Measurements from ENCODE around the gene RBX1.
"Not testable (repeated sequence)": the region's sequence is repeated elsewhere in the genome, so short reads cannot be mapped to it uniquely, and the experiment has no call there.

Gene RBX1

GRCh38 chr22:40950962-40951794, at the start of gene RBX1:
Gene RBX1, plus strand, starts transcription at chr22:40951378. Its CDS starts 21 bp downstream, at chr22:40951399.
- H4K20me1 ChIP-seq, result no peaks in the 10 kb centered on the region; the same call in 1 of the 2 replicates
- peaks cover 34% of the 10 kb centered on the region for H3K4me1 ChIP-seq
- peak within 1 kb of the TSS; percentile 90 for H3K9ac ChIP-seq
- H3K27me3 ChIP-seq, result no peaks in the 10 kb centered on the region
- peak within 1 kb of the TSS; percentile 97 for H3K4me2 ChIP-seq
- peak within 1 kb of the TSS; percentile 80 for H3K4me3 ChIP-seq
- H3K9me3 ChIP-seq, result no peaks in the 10 kb centered on the region
- no peak for TF ChIP-seq Cebpa-rat (IDR thresholded peaks at IDR 0.05)
- peaks cover 32% of the 10 kb centered on the region for H3K36me3 ChIP-seq
- H3K27ac ChIP-seq, result peak within 1 kb of the TSS; percentile 88

GRCh38 chr22:40904101-40904500, 47.1 kb upstream of the RBX1 start:
- Histone ChIP-seq H3K27ac (no peak overlapping the region), H3K36me3 (peaks cover 36% of the 10 kb centered on the region)

GRCh38 chr22:40908895-40909294, 42.3 kb upstream of the RBX1 start:
- H3K4me1 ChIP-seq, result no peaks in the 10 kb centered on the region
- H3K9ac ChIP-seq, result no peak overlapping the region
- no peak overlapping the region for H3K4me2 ChIP-seq
- no peaks in the 10 kb centered on the region for H4K20me1 ChIP-seq
- no peaks in the 10 kb centered on the region for H3K9me3 ChIP-seq
- H3K36me3 ChIP-seq, result peaks cover 68% of the 10 kb centered on the region
- no peak overlapping the region for H3K4me3 ChIP-seq
- H3K27me3 ChIP-seq, result no peaks in the 10 kb centered on the region
- no peak for TF ChIP-seq Cebpa-rat (IDR thresholded peaks at IDR 0.05)
- no peak overlapping the region for H3K27ac ChIP-seq

More at GRCh38 chr22:40904101-40904500, 47.1 kb upstream of the RBX1 start:
- Histone ChIP-seq H3K4me3 (no peak overlapping the region), H3K4me2 (no peak overlapping the region), H3K4me1 (no peaks in the 10 kb centered on the region), H3K27me3 (no peaks in the 10 kb centered on the region), H3K9me3 (no peaks in the 10 kb centered on the region), H3K9ac (no peak overlapping the region), H4K20me1 (no peaks in the 10 kb centered on the region)
- no peak for TF ChIP-seq Cebpa-rat (IDR thresholded peaks at IDR 0.05)

DNA sequence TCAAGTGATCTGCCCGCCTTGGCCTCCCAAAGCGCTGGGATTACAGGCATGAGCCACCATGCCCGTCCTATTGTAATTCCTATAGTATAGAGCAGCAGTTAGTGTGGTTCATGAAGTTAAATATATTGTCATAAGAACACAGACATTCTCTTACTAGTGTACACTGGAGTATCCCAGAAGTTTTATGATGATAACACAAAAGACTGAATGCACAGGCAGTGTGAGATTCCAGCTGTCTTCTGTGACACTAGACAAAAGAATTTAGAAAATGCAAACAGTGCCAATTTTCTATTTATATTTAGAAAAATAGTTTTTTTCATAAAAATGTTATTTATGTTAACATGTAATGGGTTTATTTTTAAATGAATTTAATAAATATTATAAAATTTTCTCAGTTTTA, 39.4 kb upstream of the RBX1 start:
- TF ChIP-seq Cebpa-rat (IDR thresholded peaks at IDR 0.05), result no peak
- Histone ChIP-seq H3K27me3 (no peaks in the 10 kb centered on the region), H3K4me2 (no peak overlapping the region), H3K4me1 (no peaks in the 10 kb centered on the region), H3K9ac (no peak overlapping the region), H3K4me3 (no peak overlapping the region), H4K20me1 (no peaks in the 10 kb centered on the region), H3K27ac (no peak overlapping the region), H3K9me3 (no peaks in the 10 kb centered on the region), H3K36me3 (peaks cover 82% of the 10 kb centered on the region)

- not testable (repeated sequence) for H3K27ac ChIP-seq, H3K4me2 ChIP-seq, H3K4me1 ChIP-seq, H4K20me1 ChIP-seq, H3K4me3 ChIP-seq, H3K9me3 ChIP-seq, H3K27me3 ChIP-seq, H3K9ac ChIP-seq
- peaks cover 85% of the 10 kb centered on the region for H3K36me3 ChIP-seq
Observed at GRCh38 chr22:40912987-40913386, 38.2 kb upstream of the RBX1 start.

DNA sequence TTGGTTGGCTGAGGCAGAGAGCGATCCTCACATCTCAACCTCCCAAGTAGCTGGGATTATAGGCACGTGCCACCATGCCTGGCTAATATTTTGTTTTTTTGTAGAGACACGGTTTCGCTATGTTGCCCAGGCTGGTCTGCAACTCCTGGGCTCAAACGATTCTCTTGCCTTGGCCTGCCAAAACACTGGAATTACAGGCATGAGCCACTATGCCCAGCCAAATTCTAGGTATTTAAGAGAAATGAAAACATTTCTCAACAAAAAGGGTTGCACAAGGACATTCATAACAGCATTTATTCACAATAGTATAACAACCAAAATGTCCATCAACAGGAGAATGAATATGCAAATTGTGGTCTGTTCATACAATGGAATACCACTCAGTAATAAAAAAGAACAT, 31.7 kb upstream of the RBX1 start:
- H3K27me3 ChIP-seq, result no peaks in the 10 kb centered on the region
- no peak for TF ChIP-seq Cebpa-rat (IDR thresholded peaks at IDR 0.05)
- H3K9me3 ChIP-seq, result no peaks in the 10 kb centered on the region
- no peak overlapping the region for H3K9ac ChIP-seq
- H3K4me2 ChIP-seq, result no peak overlapping the region
- no peak overlapping the region for H3K27ac ChIP-seq
- no peak overlapping the region for H3K4me3 ChIP-seq
- H4K20me1 ChIP-seq, result no peaks in the 10 kb centered on the region
- H3K4me1 ChIP-seq, result no peaks in the 10 kb centered on the region
- H3K36me3 ChIP-seq, result peaks cover 91% of the 10 kb centered on the region

DNA sequence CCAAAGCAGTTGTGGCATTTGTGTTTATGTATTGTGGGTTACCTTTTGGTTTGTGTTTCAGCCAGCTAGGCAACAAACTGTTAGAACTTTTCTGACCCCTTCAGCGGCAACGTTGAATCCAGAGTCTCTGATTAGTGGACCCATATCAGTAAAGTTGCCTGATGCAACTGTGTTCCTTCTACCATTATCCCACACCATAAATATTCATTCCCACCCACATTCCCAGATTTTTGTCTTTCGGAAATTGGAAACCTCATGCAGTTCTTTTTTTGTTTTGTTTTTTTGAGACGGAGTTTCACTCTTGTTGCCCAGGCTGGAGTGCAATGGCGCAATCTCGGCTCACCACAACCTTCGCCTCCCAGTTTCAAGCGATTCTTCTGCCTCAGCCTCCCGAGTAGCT, 30.7 kb upstream of the RBX1 start:
- H3K4me1 ChIP-seq, result no peaks in the 10 kb centered on the region
- TF ChIP-seq Cebpa-rat (IDR thresholded peaks at IDR 0.05), result no peak
- H4K20me1 ChIP-seq, result no peaks in the 10 kb centered on the region
- H3K9ac ChIP-seq, result no peak overlapping the region
- peaks cover 91% of the 10 kb centered on the region for H3K36me3 ChIP-seq
- no peaks in the 10 kb centered on the region for H3K9me3 ChIP-seq
- H3K27ac ChIP-seq, result no peak overlapping the region
- H3K27me3 ChIP-seq, result no peaks in the 10 kb centered on the region
- H3K4me3 ChIP-seq, result no peak overlapping the region
- no peak overlapping the region for H3K4me2 ChIP-seq

DNA sequence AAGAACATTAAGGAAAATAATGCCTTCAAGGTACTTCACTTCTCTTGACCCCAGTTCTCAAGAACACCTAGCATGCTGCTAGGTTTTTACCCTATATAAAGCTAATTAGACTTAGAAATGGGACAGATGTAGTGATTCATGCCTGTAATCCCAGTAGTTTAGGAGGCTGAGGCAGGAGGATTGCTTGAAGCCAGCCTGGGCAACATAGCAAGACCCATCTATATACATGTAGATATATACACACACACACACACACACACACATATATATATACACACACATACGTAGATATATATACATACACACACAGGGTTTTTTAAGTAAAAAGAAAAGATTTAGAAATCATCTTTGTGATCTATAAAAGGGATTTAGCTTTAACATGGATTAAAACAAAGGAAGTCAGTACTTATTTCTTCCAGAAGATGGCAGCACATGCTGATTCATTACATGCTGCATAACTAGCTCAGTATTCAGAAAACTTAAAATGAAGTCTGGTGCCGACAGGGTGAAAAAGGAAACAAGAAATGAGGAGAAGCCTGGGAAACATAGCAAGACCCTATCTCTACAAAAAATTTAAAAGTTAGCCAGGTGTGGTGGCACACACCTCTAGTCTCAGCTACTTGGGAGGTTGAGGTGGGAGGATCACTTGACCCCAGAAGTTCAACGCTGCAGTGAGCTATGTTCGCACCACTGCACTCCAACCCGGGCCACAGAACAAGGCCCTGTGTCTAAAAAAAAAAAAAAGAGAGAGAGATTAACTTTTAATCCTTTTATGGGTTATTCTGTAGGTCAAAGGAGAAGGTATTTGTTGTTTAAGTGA, 28.5 kb upstream of the RBX1 start:
- no peak overlapping the region for H3K9ac ChIP-seq
- no peak overlapping the region for H3K4me2 ChIP-seq
- no peak overlapping the region for H3K27ac ChIP-seq
- H3K4me1 ChIP-seq, result no peaks in the 10 kb centered on the region
- peaks cover 90% of the 10 kb centered on the region for H3K36me3 ChIP-seq
- H3K4me3 ChIP-seq, result no peak overlapping the region
- H3K9me3 ChIP-seq, result no peaks in the 10 kb centered on the region
- H3K27me3 ChIP-seq, result no peaks in the 10 kb centered on the region
- H4K20me1 ChIP-seq, result no peaks in the 10 kb centered on the region
- TF ChIP-seq Cebpa-rat (IDR thresholded peaks at IDR 0.05), result no peak

GRCh38 chr22:40928657-40929056, 22.5 kb upstream of the RBX1 start:
- Histone ChIP-seq H4K20me1 (no peaks in the 10 kb centered on the region), H3K27ac (no peak overlapping the region), H3K36me3 (peaks cover 74% of the 10 kb centered on the region), H3K4me1 (no peaks in the 10 kb centered on the region), H3K9me3 (no peaks in the 10 kb centered on the region), H3K4me2 (no peak overlapping the region), H3K4me3 (no peak overlapping the region), H3K27me3 (no peaks in the 10 kb centered on the region), H3K9ac (no peak overlapping the region)
- no peak for TF ChIP-seq Cebpa-rat (IDR thresholded peaks at IDR 0.05)

DNA sequence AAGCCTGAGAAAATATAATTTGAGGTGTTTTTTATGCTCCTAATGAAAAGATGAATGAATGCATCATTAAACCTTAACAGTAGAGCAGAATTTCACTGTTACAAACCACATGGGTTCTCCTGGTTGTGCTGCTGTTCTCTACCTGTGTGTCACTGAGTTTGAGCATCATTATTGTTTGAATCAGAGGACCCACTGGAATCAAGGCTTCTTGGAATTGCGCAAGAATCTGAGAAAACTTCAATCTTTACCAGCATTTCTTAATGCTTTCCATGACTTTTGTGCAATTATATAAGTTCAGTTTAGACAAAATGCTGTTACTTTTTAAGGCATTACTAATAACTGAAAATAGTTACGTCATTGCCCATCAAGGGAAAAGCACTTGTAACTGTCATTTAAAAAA, 18.8 kb upstream of the RBX1 start:
- Histone ChIP-seq H3K4me3 (no peak overlapping the region), H4K20me1 (no peaks in the 10 kb centered on the region), H3K36me3 (peaks cover 48% of the 10 kb centered on the region), H3K27ac (no peak overlapping the region), H3K4me1 (no peaks in the 10 kb centered on the region), H3K9ac (no peak overlapping the region), H3K9me3 (no peaks in the 10 kb centered on the region), H3K4me2 (no peak overlapping the region), H3K27me3 (no peaks in the 10 kb centered on the region)
- TF ChIP-seq Cebpa-rat (IDR thresholded peaks at IDR 0.05), result peak; percentile 77; the same call in 1 of the 2 replicates
